ENCODE data around the gene ALK. TPM values are rescaled to one million over a fixed set of nuclear protein-coding genes. Genes with fewer than 3 reads are reported as not detected.

Gene ALK
- total RNA-seq, 1 experiment from 2014 or later: 0.06 TPM

- no peak for DNase-seq (ENCODE audit: low read depth)
Observed at GRCh38 chr2:29612568-29612967, 308.8 kb downstream of the ALK start.

DNA sequence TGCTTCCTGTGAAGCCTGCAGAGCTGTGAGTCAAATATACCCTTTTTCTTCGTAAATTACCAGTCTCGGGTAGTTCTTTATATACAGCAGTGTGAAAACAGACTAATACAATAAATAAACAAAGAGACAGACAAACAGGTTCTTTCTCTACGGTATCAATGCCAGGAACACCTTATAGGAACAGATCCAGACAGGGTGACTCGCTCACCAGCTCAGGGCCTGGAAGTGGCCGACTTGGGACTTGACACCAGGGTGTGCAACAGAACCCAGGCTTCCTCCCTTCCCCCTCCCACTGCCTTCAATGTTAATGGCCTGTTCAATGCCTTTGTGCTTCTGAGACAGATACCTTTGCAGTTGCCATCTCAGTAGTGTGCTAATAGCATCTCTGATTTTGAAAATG, 309.5 kb downstream of the ALK start:
- DNase-seq (ENCODE audit: low read depth): no peak

DNA sequence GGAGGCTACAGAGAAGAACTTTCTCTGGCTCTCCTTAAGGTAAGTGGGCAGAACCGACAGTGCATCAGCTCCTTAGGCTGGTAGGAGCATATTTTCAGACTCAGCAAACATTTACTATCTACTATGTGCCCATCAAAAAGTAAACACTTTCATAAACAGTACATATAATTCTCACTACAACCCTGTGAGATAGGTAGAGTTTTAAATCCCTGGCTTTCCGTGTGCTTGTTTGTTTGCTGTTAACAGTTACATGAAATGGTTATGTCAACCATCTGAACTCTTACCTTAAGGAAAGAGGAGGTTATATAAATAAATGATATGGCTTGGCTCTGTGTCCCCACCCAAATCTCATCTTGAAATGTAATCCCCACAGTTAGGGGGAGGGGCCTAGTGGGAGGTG, 310.1 kb downstream of the ALK start:
- DNase-seq (ENCODE audit: low read depth): no peak

DNA sequence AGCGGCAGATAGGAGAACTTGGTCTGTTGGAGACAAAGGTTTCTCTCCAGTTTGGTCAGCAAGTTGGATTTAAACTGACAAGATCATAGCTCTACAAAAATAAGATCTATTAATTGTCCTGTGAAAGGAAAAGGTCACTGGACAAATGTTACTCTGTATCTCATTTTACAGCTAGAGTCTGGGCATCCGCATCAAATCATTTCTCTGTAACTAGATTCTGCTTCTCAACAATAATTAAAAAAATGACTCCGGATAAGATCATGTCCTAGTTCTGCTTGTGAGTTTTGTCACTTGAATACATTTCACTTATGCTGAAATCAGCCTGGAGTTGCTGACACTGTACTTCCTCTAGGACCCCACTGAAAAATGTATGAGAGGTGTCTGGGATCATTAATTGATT, 310.8 kb downstream of the ALK start:
- no peak for DNase-seq (ENCODE audit: low read depth)

- DNase-seq (ENCODE audit: low read depth): no peak
Observed at GRCh38 chr2:29607038-29607420, 314.4 kb downstream of the ALK start.

GRCh38 chr2:29606104-29607037, 315.0 kb downstream of the ALK start:
- DNase-seq (ENCODE audit: low read depth): peak; percentile 95

DNA sequence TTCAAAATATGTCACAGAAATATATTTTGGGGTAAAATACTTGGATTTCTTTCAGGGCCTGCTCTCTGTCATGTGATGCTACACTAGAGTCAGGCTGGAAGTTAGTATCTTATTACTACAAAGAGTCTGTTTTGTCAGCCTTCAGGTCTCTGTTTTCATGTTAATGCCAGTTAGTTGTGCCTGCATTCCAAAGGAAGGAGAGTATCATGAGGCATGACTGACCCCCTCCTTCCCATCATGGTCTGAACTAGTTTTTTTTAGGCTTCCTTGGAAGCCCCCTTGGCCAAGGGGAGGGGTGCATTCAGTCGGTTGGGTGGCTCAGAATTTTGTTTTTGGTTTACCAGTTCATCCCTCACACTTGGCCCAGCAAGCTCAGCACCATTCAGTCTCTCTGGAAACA, 318.0 kb downstream of the ALK start:
- no peak for DNase-seq (ENCODE audit: low read depth)

DNA sequence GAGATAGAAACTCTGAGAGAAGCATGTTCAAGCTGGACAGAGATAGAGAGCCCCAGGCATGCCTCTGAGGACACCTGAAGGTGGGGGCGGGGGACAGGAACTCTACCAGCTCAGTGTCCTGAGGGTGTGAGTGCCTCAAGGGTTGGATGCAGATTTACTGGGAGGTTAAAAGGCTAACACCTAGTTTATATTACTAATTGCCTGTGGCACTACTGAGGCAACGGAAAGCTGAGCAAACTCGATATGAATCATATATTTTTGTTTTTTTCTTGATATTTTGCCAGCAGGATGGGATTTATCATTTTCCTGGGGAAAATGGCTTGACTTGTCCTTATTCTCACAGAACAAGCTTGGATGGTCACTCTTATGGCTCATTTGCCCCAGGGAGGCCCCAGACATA, 319.5 kb downstream of the ALK start:
- DNase-seq (ENCODE audit: low read depth): no peak

DNA sequence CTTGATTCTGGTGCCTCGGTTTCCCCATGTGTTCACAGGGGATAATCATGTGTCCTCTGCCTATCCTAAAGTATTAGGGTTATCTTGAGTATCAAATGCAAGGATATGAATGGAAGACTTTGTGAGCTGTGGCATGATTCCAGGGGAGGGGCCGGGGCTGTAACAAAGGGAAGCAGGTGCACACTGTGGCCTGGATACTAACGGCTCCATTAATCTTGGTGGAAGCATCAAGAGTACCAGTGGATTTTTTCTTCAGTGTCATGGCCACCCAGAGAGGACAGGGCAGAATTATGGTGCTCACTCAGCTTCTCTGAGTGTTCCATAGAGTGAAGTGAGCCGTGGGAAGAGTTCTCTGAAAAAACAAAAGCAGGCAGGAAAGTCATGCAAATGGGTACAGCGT, 320.1 kb downstream of the ALK start:
- no peak for DNase-seq (ENCODE audit: low read depth)

DNA sequence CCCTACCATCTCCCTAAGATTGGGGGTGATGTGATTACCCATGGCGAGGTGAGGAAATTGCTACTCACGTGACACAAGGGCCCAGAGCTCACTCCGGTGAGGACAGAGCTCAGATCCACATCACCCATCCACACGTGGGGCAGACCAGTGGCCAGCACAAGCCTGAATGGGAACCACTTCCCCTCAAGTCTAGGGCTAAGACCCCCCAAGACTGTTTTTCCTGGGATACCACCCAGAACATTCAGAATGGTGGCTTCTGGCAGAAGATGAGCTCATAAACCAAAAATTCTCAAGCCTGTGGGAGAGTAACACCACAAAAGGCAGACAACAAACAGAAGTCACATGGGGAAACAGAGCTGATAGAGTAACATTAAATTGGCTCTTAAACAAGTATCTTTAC, 321.4 kb downstream of the ALK start:
- no peak for DNase-seq (ENCODE audit: low read depth)

GRCh38 chr2:29598978-29599377, 322.4 kb downstream of the ALK start:
- DNase-seq (ENCODE audit: low read depth): no peak

DNA sequence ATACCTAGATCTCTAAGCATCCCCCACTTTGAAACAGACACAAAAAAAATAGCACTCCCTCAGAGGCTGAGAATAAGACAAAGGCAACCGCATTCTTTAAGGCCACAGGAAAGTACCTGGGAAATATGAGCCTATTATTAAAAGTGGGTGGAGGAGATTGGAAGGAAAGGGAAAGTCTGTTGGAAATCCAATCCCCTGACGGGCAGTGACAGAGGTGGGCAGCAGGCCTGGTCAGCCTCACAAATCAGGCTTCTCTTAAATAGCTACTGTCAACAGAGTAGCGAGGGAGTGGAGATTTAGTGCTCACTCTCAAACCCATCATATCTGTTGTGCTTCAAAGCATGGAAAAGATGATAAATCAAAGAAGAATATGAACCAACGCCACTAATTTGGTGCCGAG, 324.4 kb downstream of the ALK start:
- no peak for DNase-seq (ENCODE audit: low read depth)

- no peak for DNase-seq (ENCODE audit: low read depth)
Observed at GRCh38 chr2:29596584-29596983, 324.8 kb downstream of the ALK start.

DNA sequence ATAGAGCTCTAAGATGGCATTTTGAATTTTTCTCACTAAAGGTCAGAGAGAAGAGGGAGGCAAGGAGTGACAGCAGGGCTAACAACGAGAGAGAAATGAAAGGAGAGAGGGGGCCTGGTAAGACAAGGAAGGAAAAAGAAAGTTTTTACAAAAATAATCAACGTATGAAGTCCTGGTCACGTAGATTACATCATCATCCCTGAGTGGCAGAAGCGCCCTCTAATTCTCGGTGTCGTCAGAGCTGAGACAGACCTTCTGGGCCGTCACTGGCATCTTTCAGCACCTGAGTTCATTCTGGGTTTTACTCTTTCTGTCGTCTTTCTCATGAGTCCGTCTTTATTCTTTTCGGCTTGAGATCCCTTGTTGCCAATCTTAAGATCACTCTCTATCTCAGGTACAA, 329.8 kb downstream of the ALK start:
- DNase-seq (ENCODE audit: low read depth): no peak

- DNase-seq (ENCODE audit: low read depth): no peak
Observed at GRCh38 chr2:29590211-29590610, 331.2 kb downstream of the ALK start.

GRCh38 chr2:29589440-29590103, 331.8 kb downstream of the ALK start:
- no peak for DNase-seq (ENCODE audit: low read depth)

- DNase-seq (ENCODE audit: low read depth): no peak
Observed at GRCh38 chr2:29587402-29588190, 333.8 kb downstream of the ALK start.

DNA sequence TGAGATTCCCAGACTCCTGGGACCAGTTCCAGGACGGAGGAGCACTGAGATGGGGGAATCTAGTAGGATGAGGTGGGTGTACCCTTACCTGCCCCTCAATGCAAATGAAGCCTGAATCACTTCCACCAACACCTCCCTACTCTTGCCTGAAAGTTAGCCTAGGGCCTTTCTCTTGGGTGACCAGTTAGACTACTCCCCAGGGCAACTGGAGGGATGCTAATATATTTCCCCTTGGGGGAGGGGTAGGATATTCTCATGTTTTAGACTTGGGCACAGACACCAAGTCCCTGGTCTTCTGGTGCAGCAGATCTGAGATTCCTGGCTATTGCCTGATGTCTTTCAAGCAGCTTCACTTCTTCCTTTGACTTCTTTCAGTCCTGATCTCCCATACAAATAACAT, 334.5 kb downstream of the ALK start:
- no peak for DNase-seq (ENCODE audit: low read depth)

- no peak for DNase-seq (ENCODE audit: low read depth)
Observed at GRCh38 chr2:29583548-29584156, 337.7 kb downstream of the ALK start.

DNA sequence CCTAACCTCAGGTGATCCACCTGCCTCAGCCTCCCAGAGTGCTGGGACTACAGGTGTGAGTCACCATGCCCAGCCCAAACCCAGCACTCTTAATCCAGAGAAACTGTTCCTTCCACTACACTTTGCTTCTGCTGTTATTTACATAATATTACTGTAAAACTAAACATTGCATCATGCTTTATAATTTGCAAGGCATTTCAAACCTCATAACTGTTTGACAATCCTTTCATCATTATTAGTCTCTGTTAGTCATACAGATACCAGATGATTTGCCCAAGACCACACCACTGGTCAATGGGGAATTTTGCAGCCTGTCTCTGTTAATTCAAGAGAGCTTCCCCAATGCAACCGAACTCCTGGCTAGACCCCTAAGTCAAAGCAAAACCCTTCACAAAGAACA, 338.3 kb downstream of the ALK start:
- DNase-seq (ENCODE audit: low read depth): peak; percentile 26

DNA sequence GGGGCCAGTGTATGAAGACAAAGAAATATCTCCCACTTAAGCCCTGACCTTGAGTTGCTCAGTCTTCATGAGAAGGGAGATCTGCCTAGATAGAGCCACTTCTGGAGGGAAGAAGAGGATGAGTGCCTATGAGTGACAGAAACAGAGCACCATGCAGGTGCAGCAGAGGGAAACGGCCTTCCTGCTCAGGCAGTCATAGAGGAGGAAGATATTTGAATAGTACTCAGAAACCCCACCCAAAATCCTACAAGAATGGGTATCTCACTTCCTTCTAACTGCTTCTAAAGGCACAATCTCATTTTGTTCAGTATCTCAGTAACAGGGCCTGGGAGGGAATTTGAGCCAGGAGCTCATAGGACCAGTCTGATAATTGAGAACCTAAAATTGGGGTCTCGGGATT, 339.3 kb downstream of the ALK start:
- DNase-seq (ENCODE audit: low read depth): no peak

DNA sequence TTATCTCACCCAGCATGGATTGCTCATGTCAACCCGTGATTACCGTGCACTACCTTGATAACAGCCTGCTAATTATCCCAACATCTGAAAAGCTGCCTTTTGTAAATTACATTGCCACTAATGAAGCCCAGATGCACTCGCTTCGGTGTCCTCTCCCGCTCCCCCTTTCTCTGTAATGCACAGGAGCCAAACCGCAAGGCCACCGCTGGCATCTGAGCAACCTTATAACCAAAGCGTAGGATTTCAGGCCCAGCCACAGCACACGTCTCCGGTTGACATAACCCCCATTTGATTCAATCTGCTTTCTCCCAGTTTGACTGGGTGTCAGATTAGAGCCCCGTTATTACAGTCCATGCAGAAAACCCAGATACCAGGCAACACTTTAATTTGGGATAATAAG, 341.2 kb downstream of the ALK start:
- no peak for DNase-seq (ENCODE audit: low read depth)

Data from LHCN-M2 (cell line).